ENCODE measurements around the gene PRORP. TPM values are rescaled to one million over a fixed set of nuclear protein-coding genes. Genes with fewer than 3 reads are reported as not detected.
"Not testable (repeated sequence)": the region's sequence is repeated elsewhere in the genome, so short reads cannot be mapped to it uniquely, and the experiment has no call there.

PRORP gene
- total RNA-seq, 4 donors from 2014 or later, result 22.6 to 40.5 (median 28.9) TPM

DNA sequence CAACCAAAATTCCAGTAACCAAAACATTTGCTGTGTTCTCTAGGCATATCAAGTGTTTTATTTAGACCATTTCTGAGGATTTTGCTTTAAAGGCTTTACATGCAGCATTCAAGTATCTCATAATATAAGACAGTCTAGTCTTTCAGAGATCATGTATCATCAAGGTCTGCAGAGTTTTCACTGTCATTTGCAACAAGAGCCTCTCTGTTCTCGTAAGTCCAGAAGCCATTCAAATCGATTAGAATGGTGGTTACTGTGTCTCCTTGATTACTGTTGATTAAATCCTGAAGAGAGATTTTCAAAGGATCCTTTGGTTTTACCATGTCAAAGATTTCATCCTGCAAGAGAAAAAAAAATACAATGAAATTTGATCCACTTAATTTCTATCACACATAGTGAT lies 36.9 kb upstream of the PRORP start:
- H3K9me3 ChIP-seq, result no peaks in the 10 kb centered on the region
- DNase-seq, result no peak
- TF ChIP-seq POLR2A (IDR thresholded peaks at IDR 0.05), result no peak
- TF ChIP-seq, protein P1, sequence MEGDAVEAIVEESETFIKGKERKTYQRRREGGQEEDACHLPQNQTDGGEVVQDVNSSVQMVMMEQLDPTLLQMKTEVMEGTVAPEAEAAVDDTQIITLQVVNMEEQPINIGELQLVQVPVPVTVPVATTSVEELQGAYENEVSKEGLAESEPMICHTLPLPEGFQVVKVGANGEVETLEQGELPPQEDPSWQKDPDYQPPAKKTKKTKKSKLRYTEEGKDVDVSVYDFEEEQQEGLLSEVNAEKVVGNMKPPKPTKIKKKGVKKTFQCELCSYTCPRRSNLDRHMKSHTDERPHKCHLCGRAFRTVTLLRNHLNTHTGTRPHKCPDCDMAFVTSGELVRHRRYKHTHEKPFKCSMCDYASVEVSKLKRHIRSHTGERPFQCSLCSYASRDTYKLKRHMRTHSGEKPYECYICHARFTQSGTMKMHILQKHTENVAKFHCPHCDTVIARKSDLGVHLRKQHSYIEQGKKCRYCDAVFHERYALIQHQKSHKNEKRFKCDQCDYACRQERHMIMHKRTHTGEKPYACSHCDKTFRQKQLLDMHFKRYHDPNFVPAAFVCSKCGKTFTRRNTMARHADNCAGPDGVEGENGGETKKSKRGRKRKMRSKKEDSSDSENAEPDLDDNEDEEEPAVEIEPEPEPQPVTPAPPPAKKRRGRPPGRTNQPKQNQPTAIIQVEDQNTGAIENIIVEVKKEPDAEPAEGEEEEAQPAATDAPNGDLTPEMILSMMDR (IDR thresholded peaks at IDR 0.05), result no peak
- no peak overlapping the region for H3K27ac ChIP-seq
- H3K36me3 ChIP-seq, result peaks cover 0 to 98% (median 5%) of the 10 kb centered on the region in 3 donors
- peaks cover 0 to 2% (median 0%) of the 10 kb centered on the region in 3 donors for H3K4me1 ChIP-seq
- no peak overlapping the region for H3K4me3 ChIP-seq
- H3K27me3 ChIP-seq, result no peaks in the 10 kb centered on the region
- intact Hi-C loops (cut with DNase I), result no loop called here
- 90 to 91% methylated on average over 2 of the region's 2 CpGs for WGBS, 2 donors

DNA sequence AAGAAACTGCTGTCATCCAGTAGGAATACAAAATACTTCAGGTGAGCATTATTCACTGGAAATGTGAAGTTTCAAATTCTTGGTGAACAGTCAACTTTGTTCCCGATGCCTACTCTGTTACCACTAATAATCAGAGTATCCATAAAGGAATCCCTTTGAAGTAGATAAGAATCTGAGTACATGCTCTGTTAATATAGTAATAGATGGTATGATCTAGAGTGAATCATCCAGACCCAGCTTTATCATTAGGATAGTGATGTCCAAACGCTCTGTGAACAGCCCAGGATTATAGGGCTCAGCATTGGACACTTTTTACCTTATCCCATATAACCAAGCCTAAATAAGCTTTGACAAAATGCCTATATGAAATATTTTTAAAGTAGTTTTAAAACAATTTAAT lies 33.8 kb upstream of the PRORP start:
- TF ChIP-seq POLR2A (IDR thresholded peaks at IDR 0.05), result no peak
- TF ChIP-seq, protein P1 (IDR thresholded peaks at IDR 0.05), result no peak
- H3K27ac ChIP-seq, result no peak overlapping the region
- H3K27me3 ChIP-seq, result no peaks in the 10 kb centered on the region
- WGBS, 2 donors, result 82 to 94% methylated on average over 2 of the region's 2 CpGs
- H3K36me3 ChIP-seq, result peaks cover 0 to 100% (median 11%) of the 10 kb centered on the region in 3 donors
- intact Hi-C loops (cut with DNase I), result no loop called here
- H3K4me1 ChIP-seq, result no peaks in the 10 kb centered on the region
- H3K9me3 ChIP-seq, result no peaks in the 10 kb centered on the region
- H3K4me3 ChIP-seq, result no peak overlapping the region
- DNase-seq, result no peak

GRCh38 chr14:35094645-35095044 lies 27.7 kb upstream of the PRORP start:
- peaks cover 0 to 97% (median 6%) of the 10 kb centered on the region in 3 donors for H3K36me3 ChIP-seq
- intact Hi-C loops (cut with DNase I); H3K4me1 ChIP-seq; H3K9me3 ChIP-seq; H3K27ac ChIP-seq; H3K4me3 ChIP-seq; H3K27me3 ChIP-seq; DNase-seq: not testable (repeated sequence)
- WGBS, 2 donors, result 94 to 96% methylated on average over 6 of the region's 6 CpGs

DNA sequence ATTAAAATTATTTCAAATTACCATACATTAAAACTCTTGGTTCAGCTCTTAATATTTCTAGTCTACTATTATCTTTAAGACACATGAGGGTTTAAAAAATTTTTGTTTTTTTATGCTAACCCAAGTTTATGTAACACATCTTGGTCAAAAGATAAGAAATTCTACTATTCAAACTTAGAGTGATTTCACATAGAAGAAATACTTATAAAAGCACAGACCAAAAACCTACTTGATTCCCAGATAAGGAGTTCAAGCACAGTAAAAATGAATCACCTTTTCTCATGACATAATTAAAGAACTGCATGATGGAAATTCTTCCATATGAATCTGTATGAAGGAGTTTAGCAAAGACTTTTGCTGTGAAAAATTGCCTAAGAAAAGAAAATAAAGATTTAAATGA lies 14.5 kb upstream of the PRORP start:
- peaks cover 4 to 97% (median 8%) of the 10 kb centered on the region in 3 donors for H3K36me3 ChIP-seq
- H3K4me1 ChIP-seq, result no peaks in the 10 kb centered on the region
- H3K27me3 ChIP-seq, result no peaks in the 10 kb centered on the region
- DNase-seq, result no peak
- no peak overlapping the region for H3K4me3 ChIP-seq
- H3K27ac ChIP-seq, result no peak overlapping the region
- TF ChIP-seq POLR2A (IDR thresholded peaks at IDR 0.05), result no peak
- TF ChIP-seq, protein P1 (IDR thresholded peaks at IDR 0.05), result no peak
- intact Hi-C loops (cut with DNase I), result no loop called here
- no peaks in the 10 kb centered on the region for H3K9me3 ChIP-seq

- TF ChIP-seq, protein P1 (IDR thresholded peaks at IDR 0.05), result no peak
- no peak for TF ChIP-seq POLR2A (IDR thresholded peaks at IDR 0.05)
- Histone ChIP-seq H3K4me1 (peaks cover 0 to 5% (median 0%) of the 10 kb centered on the region in 3 donors), H3K9me3 (no peaks in the 10 kb centered on the region), H3K36me3 (peaks cover 4 to 86% (median 8%) of the 10 kb centered on the region in 3 donors), H3K27me3 (no peaks in the 10 kb centered on the region), H3K27ac (no peak overlapping the region), H3K4me3 (no peak overlapping the region)
- DNase-seq, result no peak
- WGBS, 2 donors, result 85 to 87% methylated on average over 2 of the region's 2 CpGs
- intact Hi-C loops (cut with DNase I), result no loop called here
Observed at GRCh38 chr14:35112641-35113040, 9.7 kb upstream of the PRORP start.

Measured in esophagus squamous epithelium (tissue), 5 donors.